ENCODE measurements around the gene CISH.

The CISH gene

GRCh38 chr3:50599115-50599715 lies 12.4 kb downstream of the CISH start:
- H3K27ac ChIP-seq, result no peak overlapping the region

GRCh38 chr3:50594253-50594785 lies 17.3 kb downstream of the CISH start:
- H3K27me3 ChIP-seq (ENCODE audit: insufficient read depth, low read depth, severe bottlenecking), result no peaks in the 10 kb centered on the region
- DNase-seq, result no peak
- no peaks in the 10 kb centered on the region for H3K9me3 ChIP-seq (ENCODE audit: severe bottlenecking)
- no peak overlapping the region for H3K27ac ChIP-seq
- H3K36me3 ChIP-seq, result no peaks in the 10 kb centered on the region
- no peak for TF ChIP-seq CTCF (IDR thresholded peaks at IDR 0.05; ENCODE audit: low read depth, low read length)
- no peak overlapping the region for H3K4me3 ChIP-seq (ENCODE audit: low read depth, low read length)

More at GRCh38 chr3:50599115-50599715, 12.4 kb downstream of the CISH start:
- no peaks in the 10 kb centered on the region for H3K36me3 ChIP-seq
- TF ChIP-seq CTCF (IDR thresholded peaks at IDR 0.05; ENCODE audit: low read depth, low read length), result no peak
- no peak overlapping the region for H3K4me3 ChIP-seq (ENCODE audit: low read depth, low read length)
- H3K27me3 ChIP-seq (ENCODE audit: insufficient read depth, low read depth, severe bottlenecking), result no peaks in the 10 kb centered on the region
- no peaks in the 10 kb centered on the region for H3K9me3 ChIP-seq (ENCODE audit: severe bottlenecking)
- DNase-seq, result no peak

- Histone ChIP-seq H3K27ac (no peak overlapping the region), H3K9me3 (ENCODE audit: severe bottlenecking) (no peaks in the 10 kb centered on the region), H3K27me3 (ENCODE audit: insufficient read depth, low read depth, severe bottlenecking) (no peaks in the 10 kb centered on the region), H3K36me3 (no peaks in the 10 kb centered on the region), H3K4me3 (ENCODE audit: low read depth, low read length) (no peak overlapping the region)
- TF ChIP-seq CTCF (IDR thresholded peaks at IDR 0.05; ENCODE audit: low read depth, low read length), result no peak
- DNase-seq, result no peak
Measured at GRCh38 chr3:50592568-50592967, 19.0 kb downstream of the CISH start.

GRCh38 chr3:50591196-50591741 lies 20.3 kb downstream of the CISH start:
- H3K36me3 ChIP-seq, result no peaks in the 10 kb centered on the region
- H3K4me3 ChIP-seq (ENCODE audit: low read depth, low read length), result no peak overlapping the region
- DNase-seq, result no peak
- no peak for TF ChIP-seq CTCF (IDR thresholded peaks at IDR 0.05; ENCODE audit: low read depth, low read length)
- no peaks in the 10 kb centered on the region for H3K27me3 ChIP-seq (ENCODE audit: insufficient read depth, low read depth, severe bottlenecking)
- H3K27ac ChIP-seq, result no peak overlapping the region
- no peaks in the 10 kb centered on the region for H3K9me3 ChIP-seq (ENCODE audit: severe bottlenecking)

- Histone ChIP-seq H3K4me3 (ENCODE audit: low read depth, low read length) (no peak overlapping the region), H3K27me3 (ENCODE audit: insufficient read depth, low read depth, severe bottlenecking) (no peaks in the 10 kb centered on the region), H3K27ac (no peak overlapping the region), H3K36me3 (no peaks in the 10 kb centered on the region), H3K9me3 (ENCODE audit: severe bottlenecking) (no peaks in the 10 kb centered on the region)
- DNase-seq, result no peak
- no peak for TF ChIP-seq CTCF (IDR thresholded peaks at IDR 0.05; ENCODE audit: low read depth, low read length)
Measured at GRCh38 chr3:50588759-50589433, 22.7 kb downstream of the CISH start.
